WERI-Rb-1 (cell line): Measurements from ENCODE around the gene PRICKLE4.

Experiments used
- DNase-seq: peaks from one replicate; pipeline ENCODE4 v3.0.0-alpha.2; 2020
- H3K27ac ChIP-seq: fragments of 250-450 bp; sonication (Bioruptor Pico); 2 replicates; pipeline ENCODE4 v1.5.1; 2020; ENCODE audit warnings: mild to moderate bottlenecking, moderate library complexity
- H3K27me3 ChIP-seq: fragments of 250-450 bp; sonication (Bioruptor Pico); 2 replicates; pipeline ENCODE4 v1.5.1; 2021; ENCODE audit warnings: mild to moderate bottlenecking, low read depth, moderate library complexity; ENCODE audit not compliant: insufficient read depth, severe bottlenecking
- H3K36me3 ChIP-seq: fragments of 250-450 bp; sonication (Bioruptor Pico); 2 replicates; pipeline ENCODE4 v1.5.1; 2020; ENCODE audit warnings: mild to moderate bottlenecking, moderate library complexity
- H3K4me3 ChIP-seq: 2 replicates; pipeline ENCODE4 v1.5.1; 2011; ENCODE audit warnings: low read depth, mild to moderate bottlenecking, control low read depth, low read length
- H3K9me3 ChIP-seq: fragments of 250-450 bp; sonication (Bioruptor Pico); 2 replicates; pipeline ENCODE4 v1.5.1; 2021; ENCODE audit warnings: mild to moderate bottlenecking, moderate library complexity; ENCODE audit not compliant: severe bottlenecking
- CTCF ChIP-seq: IDR thresholded peaks from 2 replicates; pipeline ENCODE4 v1.5.1; 2011; ENCODE audit warnings: low read depth, mild to moderate bottlenecking, control low read depth, inconsistent platforms, low read length

The PRICKLE4 gene

DNA sequence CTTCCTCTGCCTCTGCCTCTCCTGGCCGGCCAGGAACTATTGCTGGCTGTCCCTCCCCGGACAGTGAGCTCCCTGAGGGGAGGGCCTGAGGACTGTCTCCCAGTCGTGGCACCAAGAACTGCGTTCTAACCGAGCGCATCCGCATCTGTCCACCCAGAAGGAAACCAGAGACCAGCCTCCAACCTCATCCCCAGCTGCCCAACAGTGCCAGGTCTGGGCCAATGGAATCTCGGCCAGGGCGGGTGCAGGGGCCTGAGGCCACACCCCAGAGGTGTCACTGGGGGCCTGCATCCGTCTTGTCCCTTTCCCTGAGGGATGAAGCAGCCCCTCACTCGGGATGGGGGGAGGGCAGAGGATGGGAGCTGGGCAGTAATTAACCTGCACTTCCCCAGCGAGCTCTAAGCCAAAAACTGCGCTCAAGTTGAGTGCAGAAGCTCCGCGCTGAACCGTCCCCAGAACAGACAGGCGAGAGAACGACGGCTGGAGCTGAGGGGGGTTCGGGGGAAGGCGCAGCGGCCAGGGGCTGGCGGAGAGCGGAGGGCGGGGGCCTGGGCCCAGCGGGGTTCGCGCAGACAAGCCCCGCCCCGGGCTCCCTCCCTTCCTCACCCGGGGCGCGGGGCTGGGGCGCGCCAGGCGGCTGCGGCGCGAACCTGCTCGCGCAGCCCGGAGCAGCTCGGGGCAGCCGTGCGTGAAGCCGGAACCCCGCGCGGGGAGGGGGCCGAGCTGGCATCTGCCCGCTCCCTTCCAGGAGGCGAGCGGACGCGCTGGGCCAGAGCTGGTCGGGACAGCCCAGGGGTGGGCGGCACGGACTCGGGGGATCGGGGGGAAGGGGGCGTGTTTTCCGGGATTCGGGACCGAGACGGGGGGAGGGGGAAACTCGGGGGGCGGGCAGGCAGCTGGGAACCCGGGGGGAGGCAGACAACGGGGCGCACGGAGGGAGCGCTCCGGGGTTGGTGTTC lies 46.6 kb upstream of the PRICKLE4 start:
- H3K4me3 ChIP-seq, result peak overlapping the region; percentile 77
- H3K9me3 ChIP-seq, result no peaks in the 10 kb centered on the region
- no peaks in the 10 kb centered on the region for H3K36me3 ChIP-seq
- peak overlapping the region; percentile 64 for H3K27ac ChIP-seq
- peak; percentile 92 for DNase-seq
- H3K27me3 ChIP-seq, result no peaks in the 10 kb centered on the region
- TF ChIP-seq CTCF, result 0 out of 2 replicates have a peak, but pooled peaks have one; percentile 12

- no peaks in the 10 kb centered on the region for H3K36me3 ChIP-seq
- no peaks in the 10 kb centered on the region for H3K9me3 ChIP-seq
- peak overlapping the region; percentile 77 for H3K4me3 ChIP-seq
- no peaks in the 10 kb centered on the region for H3K27me3 ChIP-seq
- no peak for TF ChIP-seq CTCF
- peak; percentile 94 for DNase-seq
- H3K27ac ChIP-seq, result peak overlapping the region; percentile 64
Observed at GRCh38 chr6:41734666-41735426, 45.7 kb upstream of the PRICKLE4 start.

DNA sequence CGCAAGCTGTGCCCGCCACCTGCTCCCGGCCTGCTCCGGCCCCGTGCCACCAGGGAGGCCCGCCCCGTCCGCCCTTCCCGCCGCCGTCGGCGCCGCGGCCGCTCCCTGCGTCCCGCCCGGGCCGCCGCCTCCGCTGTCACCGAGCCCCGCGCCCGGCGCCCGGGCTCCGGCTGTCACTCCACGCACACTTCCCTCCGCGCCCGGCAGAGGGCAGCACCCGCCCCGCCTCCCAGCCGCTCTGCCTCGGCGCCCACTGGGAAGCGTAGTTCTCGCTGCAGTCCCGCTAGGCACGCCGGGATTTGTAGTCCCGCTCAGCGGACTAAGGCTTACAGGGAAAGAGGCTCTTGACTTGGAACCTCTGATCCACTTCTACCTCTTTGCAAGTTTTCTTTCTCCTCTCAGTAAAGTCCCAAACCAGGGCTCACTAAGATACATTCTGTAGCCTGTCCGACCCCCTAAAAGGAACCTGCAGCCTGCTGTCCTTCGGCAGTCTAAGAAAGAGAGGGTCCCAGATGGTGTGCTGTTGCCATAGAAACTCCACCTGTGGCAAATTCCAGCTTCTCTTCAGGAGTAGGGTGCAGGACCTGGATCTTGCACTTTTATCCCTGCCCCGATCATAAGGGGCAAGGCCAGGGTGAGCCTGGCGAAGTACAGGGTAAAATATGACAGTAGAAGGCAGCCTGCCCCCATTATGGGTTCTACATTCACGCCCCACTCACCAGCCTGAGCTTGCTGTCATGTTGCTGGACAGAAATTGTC lies 45.0 kb upstream of the PRICKLE4 start, which contains the start of gene TFEB:
TFEB (minus strand) TSS at position 182 of the 759 bp plus-strand sequence. CDS start 44,395 bp downstream, outside the sequence.
- DNase-seq, result peak; percentile 98
- H3K9me3 ChIP-seq, result no peaks in the 10 kb centered on the region
- peak; percentile 98 for TF ChIP-seq CTCF
- H3K36me3 ChIP-seq, result no peaks in the 10 kb centered on the region
- H3K4me3 ChIP-seq, result peak within 1 kb of the TSS; percentile 77
- H3K27me3 ChIP-seq, result no peaks in the 10 kb centered on the region
- peak within 1 kb of the TSS; percentile 64 for H3K27ac ChIP-seq

GRCh38 chr6:41736186-41736733 lies 44.3 kb upstream of the PRICKLE4 start:
- no peak overlapping the region; the same call in 1 of the 2 replicates for H3K4me3 ChIP-seq

More at GRCh38 chr6:41736186-41736733, 44.3 kb upstream of the PRICKLE4 start:
- TF ChIP-seq CTCF, result no peak
- Histone ChIP-seq H3K27ac (no peak overlapping the region), H3K9me3 (no peaks in the 10 kb centered on the region), H3K36me3 (no peaks in the 10 kb centered on the region), H3K27me3 (no peaks in the 10 kb centered on the region)
- DNase-seq, result no peak
